ENCODE results near the gene CASD1. TPM values are rescaled to one million over a fixed set of nuclear protein-coding genes. Genes with fewer than 3 reads are reported as not detected.

The CASD1 gene
- total and polyA plus RNA-seq, 4 experiments from 2014 or later = 8.3 to 29.3 (median 21.1) TPM

DNA sequence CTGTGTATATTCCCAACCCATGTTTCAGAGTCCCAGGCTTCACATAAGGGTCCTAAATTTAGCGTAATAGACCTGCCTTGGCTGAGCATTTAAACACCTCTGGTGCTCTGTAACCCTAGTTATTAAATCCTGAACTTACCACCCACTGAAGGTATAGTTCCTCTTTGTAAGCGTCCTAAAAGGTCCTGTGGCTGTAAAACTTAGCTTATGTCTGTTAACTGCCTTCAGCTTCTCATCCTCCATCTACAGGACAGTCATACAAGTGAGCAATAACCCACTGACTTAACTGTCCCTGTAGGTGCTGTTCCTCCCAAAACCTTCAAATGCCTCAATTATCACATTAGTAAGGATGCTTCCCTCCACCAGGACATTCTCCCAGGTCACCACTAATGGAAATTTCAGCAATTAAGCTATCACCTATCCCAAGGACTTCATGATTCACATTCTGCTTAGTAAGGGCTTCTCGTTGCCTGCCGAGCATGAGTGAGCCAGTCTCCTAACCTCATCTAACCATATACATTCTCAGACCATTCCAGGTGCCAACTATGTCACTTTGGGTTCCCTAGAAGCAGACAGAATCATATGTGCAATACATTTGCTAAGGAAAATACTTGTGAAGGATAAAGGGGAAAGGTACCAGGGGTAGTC, 55.8 kb downstream of the CASD1 start:
- ChIA-PET POLR2A (ENCODE audit: partially characterized antibody) (no interaction called here), CTCF (ENCODE audit: partially characterized antibody) (no interaction called here)
- Mint-ChIP-seq H3K4me1 (no peaks in the 10 kb centered on the region), H3K4me3 (no peak overlapping the region), H3K9me3 (peaks cover 0 to 2% (median 0%) of the 10 kb centered on the region in 8 donors), H3K27me3 (no peaks in the 10 kb centered on the region), H3K36me3 (peaks cover 17 to 60% of the 10 kb centered on the region in 2 donors), H3K27ac (no peak overlapping the region)
- no peak overlapping the region for H3K4me3 ChIP-seq (ENCODE audit: low read length in 2 of 2)
- no peak for DNase-seq
- no peaks in the 10 kb centered on the region for H3K36me3 ChIP-seq (ENCODE audit: insufficient read depth, low read length)
- no peak overlapping the region for H3K27ac ChIP-seq (ENCODE audit: low read depth, low read length)
- H3K27me3 ChIP-seq (ENCODE audit: insufficient read depth, low read length) = no peaks in the 10 kb centered on the region
- H3K9me3 ChIP-seq (ENCODE audit: control insufficient read depth in 1 of 2, low read length in 2 of 2) = no peaks in the 10 kb centered on the region
- H3K4me1 ChIP-seq (ENCODE audit: insufficient read depth, low read length) = no peaks in the 10 kb centered on the region
- intact Hi-C loops (cut with micrococcal nuclease) = no loop called here

- H3K4me1 ChIP-seq (ENCODE audit: insufficient read depth, low read length) = no peaks in the 10 kb centered on the region
- H3K4me3 ChIP-seq (ENCODE audit: low read length in 2 of 2) = no peak overlapping the region
- intact Hi-C loops (cut with micrococcal nuclease) = no loop called here
- H3K27me3 ChIP-seq (ENCODE audit: insufficient read depth, low read length) = no peaks in the 10 kb centered on the region
- CTCF ChIA-PET (ENCODE audit: partially characterized antibody) = no interaction called here
- H3K9me3 ChIP-seq (ENCODE audit: control insufficient read depth in 1 of 2, low read length in 2 of 2) = no peaks in the 10 kb centered on the region
- no peak for DNase-seq
- H3K4me3 Mint-ChIP-seq = no peak overlapping the region
- POLR2A ChIA-PET (ENCODE audit: partially characterized antibody) = no interaction called here
- no peaks in the 10 kb centered on the region for H3K4me1 Mint-ChIP-seq
- no peaks in the 10 kb centered on the region for H3K36me3 ChIP-seq (ENCODE audit: insufficient read depth, low read length)
- peaks cover 24 to 69% of the 10 kb centered on the region in 2 donors for H3K36me3 Mint-ChIP-seq
- H3K27ac ChIP-seq (ENCODE audit: low read depth, low read length) = no peak overlapping the region
- no peaks in the 10 kb centered on the region for H3K27me3 Mint-ChIP-seq
- no peak overlapping the region for H3K27ac Mint-ChIP-seq
- H3K9me3 Mint-ChIP-seq = peaks cover 2 to 9% (median 2%) of the 10 kb centered on the region in 8 donors
Observed at GRCh38 chr7:94567396-94567795, 57.8 kb downstream of the CASD1 start.

DNA sequence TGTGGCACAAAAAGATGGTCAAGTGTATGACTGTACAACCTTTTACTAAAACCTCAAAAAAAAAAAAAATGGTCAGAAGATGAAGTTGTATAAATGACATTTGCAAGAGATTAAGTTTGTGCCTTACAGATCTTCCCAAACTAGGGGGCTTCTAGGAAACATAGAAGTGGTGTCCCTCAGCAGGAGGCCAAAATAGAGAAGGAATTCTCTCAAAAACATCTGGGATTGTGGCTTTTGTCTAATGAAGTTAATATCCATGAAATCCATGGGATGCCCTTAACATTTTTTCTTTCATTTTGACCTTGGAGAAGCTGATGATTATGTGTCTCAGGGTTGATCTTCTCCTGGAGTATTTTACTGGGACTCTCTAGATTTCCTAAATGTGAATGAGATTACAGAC, 62.2 kb downstream of the CASD1 start:
- no peak overlapping the region for H3K27ac Mint-ChIP-seq
- peaks cover 64 to 80% of the 10 kb centered on the region in 2 donors for H3K36me3 Mint-ChIP-seq
- POLR2A ChIA-PET (ENCODE audit: partially characterized antibody) = no interaction called here

GRCh38 chr7:94575646-94576045, 66.0 kb downstream of the CASD1 start:
- Histone ChIP-seq H3K27ac (ENCODE audit: low read depth, low read length) (no peak overlapping the region), H3K9me3 (ENCODE audit: control insufficient read depth in 1 of 2, low read length in 2 of 2) (peaks cover 0 to 9% of the 10 kb centered on the region in 2 donors), H3K4me3 (ENCODE audit: low read length in 2 of 2) (no peak overlapping the region), H3K27me3 (ENCODE audit: insufficient read depth, low read length) (no peaks in the 10 kb centered on the region), H3K4me1 (ENCODE audit: insufficient read depth, low read length) (no peaks in the 10 kb centered on the region), H3K36me3 (ENCODE audit: insufficient read depth, low read length) (peaks cover 6% of the 10 kb centered on the region)
- no peak overlapping the region for H3K27ac Mint-ChIP-seq
- H3K4me1 Mint-ChIP-seq = no peaks in the 10 kb centered on the region
- peaks cover 85 to 92% of the 10 kb centered on the region in 2 donors for H3K36me3 Mint-ChIP-seq
- no peaks in the 10 kb centered on the region for H3K27me3 Mint-ChIP-seq
- no peak for DNase-seq
- POLR2A ChIA-PET (ENCODE audit: partially characterized antibody) = no interaction called here
- intact Hi-C loops (cut with micrococcal nuclease) = no loop called here
- CTCF ChIA-PET (ENCODE audit: partially characterized antibody) = no interaction called here
- peaks cover 7 to 47% (median 30%) of the 10 kb centered on the region in 8 donors for H3K9me3 Mint-ChIP-seq
- no peak overlapping the region for H3K4me3 Mint-ChIP-seq

More for the DNA sequence above, 62.2 kb downstream of the CASD1 start:
- Histone ChIP-seq H3K4me1 (ENCODE audit: insufficient read depth, low read length) (no peaks in the 10 kb centered on the region), H3K4me3 (ENCODE audit: low read length in 2 of 2) (no peak overlapping the region), H3K9me3 (ENCODE audit: control insufficient read depth in 1 of 2, low read length in 2 of 2) (peaks cover 0 to 9% of the 10 kb centered on the region in 2 donors), H3K36me3 (ENCODE audit: insufficient read depth, low read length) (peaks cover 6% of the 10 kb centered on the region), H3K27me3 (ENCODE audit: insufficient read depth, low read length) (no peaks in the 10 kb centered on the region), H3K27ac (ENCODE audit: low read depth, low read length) (no peak overlapping the region)
- CTCF ChIA-PET (ENCODE audit: partially characterized antibody) = no interaction called here
- intact Hi-C loops (cut with micrococcal nuclease) = no loop called here
- no peak for DNase-seq
- H3K27me3 Mint-ChIP-seq = no peaks in the 10 kb centered on the region
- H3K4me3 Mint-ChIP-seq = no peak overlapping the region
- H3K4me1 Mint-ChIP-seq = no peaks in the 10 kb centered on the region
- H3K9me3 Mint-ChIP-seq = peaks cover 7 to 47% (median 31%) of the 10 kb centered on the region in 8 donors

DNA sequence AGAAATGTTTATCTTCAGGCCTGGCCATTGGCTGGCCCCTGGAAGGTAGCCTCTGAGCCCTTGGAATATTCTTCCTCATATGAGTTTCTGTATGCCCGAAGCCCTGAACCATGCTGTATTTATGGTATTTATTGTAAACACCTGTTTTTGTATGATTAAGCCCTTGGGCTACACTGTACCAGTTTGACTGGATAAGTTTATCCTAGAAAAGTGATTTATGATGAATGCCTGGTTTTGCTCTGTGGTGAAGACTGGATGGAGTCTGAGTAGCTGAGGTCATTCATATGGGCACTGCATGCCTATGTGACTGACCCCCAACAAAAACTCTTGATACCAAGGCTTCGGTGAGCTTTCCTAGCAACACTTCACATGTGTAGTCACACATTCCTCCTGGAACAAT, 66.7 kb downstream of the CASD1 start:
- Histone ChIP-seq H3K4me1 (ENCODE audit: insufficient read depth, low read length) (no peaks in the 10 kb centered on the region), H3K4me3 (ENCODE audit: low read length in 2 of 2) (no peak overlapping the region), H3K27ac (ENCODE audit: low read depth, low read length) (no peak overlapping the region), H3K9me3 (ENCODE audit: control insufficient read depth in 1 of 2, low read length in 2 of 2) (peaks cover 0 to 9% of the 10 kb centered on the region in 2 donors), H3K27me3 (ENCODE audit: insufficient read depth, low read length) (no peaks in the 10 kb centered on the region), H3K36me3 (ENCODE audit: insufficient read depth, low read length) (peaks cover 6% of the 10 kb centered on the region)
- Mint-ChIP-seq H3K27ac (no peak overlapping the region), H3K27me3 (no peaks in the 10 kb centered on the region), H3K4me3 (no peak overlapping the region), H3K9me3 (peaks cover 7 to 43% (median 30%) of the 10 kb centered on the region in 8 donors), H3K36me3 (peaks cover 86 to 93% of the 10 kb centered on the region in 2 donors), H3K4me1 (no peaks in the 10 kb centered on the region)
- ChIA-PET POLR2A (ENCODE audit: partially characterized antibody) (no interaction called here), CTCF (ENCODE audit: partially characterized antibody) (no interaction called here)
- no peak for DNase-seq
- intact Hi-C loops (cut with micrococcal nuclease) = no loop called here

DNA sequence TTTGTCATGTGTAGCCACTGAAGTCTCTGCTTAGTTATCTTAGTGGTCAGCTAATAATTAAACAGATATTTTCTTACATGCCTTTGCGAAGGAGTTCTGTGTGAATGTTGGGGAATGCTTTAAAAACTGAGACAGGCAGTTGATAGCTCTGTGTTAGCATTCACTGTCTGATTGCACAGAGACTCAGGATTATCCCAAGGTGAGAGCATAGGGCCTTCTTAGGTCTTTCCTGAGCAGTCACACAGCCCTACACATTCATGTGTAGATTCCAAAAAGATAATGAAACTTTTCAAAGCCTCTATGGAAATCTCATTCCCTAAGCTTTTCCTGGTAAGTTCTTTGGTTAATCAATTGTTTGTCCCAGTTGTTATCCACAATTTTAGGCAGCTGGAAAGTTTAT, 67.7 kb downstream of the CASD1 start:
- no peaks in the 10 kb centered on the region for H3K4me1 Mint-ChIP-seq
- ChIA-PET CTCF (ENCODE audit: partially characterized antibody) (interaction anchor here (0.8 kb wide), 1 partner anchor 57 kb away, joined by 3 read pairs; no protein-coding TSS in a partner anchor), POLR2A (ENCODE audit: partially characterized antibody) (no interaction called here)
- intact Hi-C loops (cut with micrococcal nuclease) = no loop called here
- Histone ChIP-seq H3K36me3 (ENCODE audit: insufficient read depth, low read length) (peaks cover 6% of the 10 kb centered on the region), H3K4me3 (ENCODE audit: low read length in 2 of 2) (no peak overlapping the region), H3K9me3 (ENCODE audit: control insufficient read depth in 1 of 2, low read length in 2 of 2) (peaks cover 0 to 9% of the 10 kb centered on the region in 2 donors), H3K27me3 (ENCODE audit: insufficient read depth, low read length) (no peaks in the 10 kb centered on the region), H3K27ac (ENCODE audit: low read depth, low read length) (no peak overlapping the region), H3K4me1 (ENCODE audit: insufficient read depth, low read length) (no peaks in the 10 kb centered on the region)
- peaks cover 5 to 38% (median 29%) of the 10 kb centered on the region in 8 donors for H3K9me3 Mint-ChIP-seq
- no peaks in the 10 kb centered on the region for H3K27me3 Mint-ChIP-seq
- peaks cover 84 to 86% of the 10 kb centered on the region in 2 donors for H3K36me3 Mint-ChIP-seq
- no peak overlapping the region for H3K27ac Mint-ChIP-seq
- no peak overlapping the region for H3K4me3 Mint-ChIP-seq
- no peak for DNase-seq

- peaks cover 4 to 28% (median 23%) of the 10 kb centered on the region in 8 donors for H3K9me3 Mint-ChIP-seq
- Histone ChIP-seq H3K27me3 (ENCODE audit: insufficient read depth, low read length) (no peaks in the 10 kb centered on the region), H3K4me3 (ENCODE audit: low read length in 2 of 2) (no peak overlapping the region), H3K27ac (ENCODE audit: low read depth, low read length) (no peak overlapping the region), H3K36me3 (ENCODE audit: insufficient read depth, low read length) (peaks cover 6% of the 10 kb centered on the region), H3K9me3 (ENCODE audit: control insufficient read depth in 1 of 2, low read length in 2 of 2) (peaks cover 0 to 9% of the 10 kb centered on the region in 2 donors), H3K4me1 (ENCODE audit: insufficient read depth, low read length) (no peaks in the 10 kb centered on the region)
- DNase-seq = no peak
- ChIA-PET POLR2A (ENCODE audit: partially characterized antibody) (no interaction called here), CTCF (ENCODE audit: partially characterized antibody) (no interaction called here)
- H3K4me3 Mint-ChIP-seq = no peak overlapping the region
- H3K36me3 Mint-ChIP-seq = peaks cover 74% of the 10 kb centered on the region in 2 donors
- intact Hi-C loops (cut with micrococcal nuclease) = no loop called here
- no peaks in the 10 kb centered on the region for H3K27me3 Mint-ChIP-seq
- no peak overlapping the region for H3K27ac Mint-ChIP-seq
- no peaks in the 10 kb centered on the region for H3K4me1 Mint-ChIP-seq
Observed at GRCh38 chr7:94578614-94579013, 69.0 kb downstream of the CASD1 start.
